Measurements from ENCODE around the gene CNTNAP2. TPM values are rescaled to one million over a fixed set of nuclear protein-coding genes. Genes with fewer than 3 reads are reported as not detected.

CNTNAP2 gene
- total and polyA plus RNA-seq, 2 of the 4 experiments (the other 2 are of a cell fraction), result not detected

- Histone ChIP-seq H2BK15ac (ENCODE audit: low read depth, low read length) (no peak overlapping the region), H3K23ac (ENCODE audit: low read depth, low read length) (no peak overlapping the region), H3K27ac (ENCODE audit: insufficient read depth, low read length) (no peak overlapping the region), H3K79me1 (ENCODE audit: low read depth in 1 of 2, low read length in 2 of 2) (no peaks in the 10 kb centered on the region), H3K4me3 (ENCODE audit: insufficient read depth, low read depth, low read length) (no peak overlapping the region), H3K4me2 (ENCODE audit: low read depth, low read length) (no peak overlapping the region), H4K20me1 (ENCODE audit: insufficient read depth, low read length) (no peaks in the 10 kb centered on the region), H2AK9ac (replicated peaks; ENCODE audit: low read depth, low read length, poor library complexity) (no peak overlapping the region), H3K18ac (ENCODE audit: low read depth, low read length) (no peak overlapping the region), H2BK5ac (ENCODE audit: low read depth, low read length, poor library complexity, severe bottlenecking) (no peak overlapping the region), H3K4me1 (ENCODE audit: control insufficient read depth, insufficient read depth, low read length) (no peaks in the 10 kb centered on the region), H3K4ac (ENCODE audit: low read depth, low read length) (no peak overlapping the region), H4K5ac (ENCODE audit: low read depth, low read length) (no peak overlapping the region), H4K8ac (ENCODE audit: low read depth in 2 of 2, low read length in 2 of 2) (no peak overlapping the region), H3K9me3 (ENCODE audit: control insufficient read depth, insufficient read depth, low read length) (peaks cover 17% of the 10 kb centered on the region), H3K56ac (ENCODE audit: extremely low read depth, insufficient read depth, low read length) (no peak overlapping the region), H2AFZ (replicated peaks; ENCODE audit: low read length, poor library complexity) (no peak overlapping the region), H2BK120ac (ENCODE audit: low read depth, low read length) (no peak overlapping the region), H3K27me3 (ENCODE audit: control insufficient read depth, insufficient read depth, low read length) (no peaks in the 10 kb centered on the region), H4K91ac (ENCODE audit: insufficient read depth, low read depth, low read length) (no peak overlapping the region), H3K9me1 (ENCODE audit: insufficient read depth, low read length) (no peaks in the 10 kb centered on the region), H3K14ac (replicated peaks; ENCODE audit: low read depth, low read length) (no peak overlapping the region), H3K36me3 (ENCODE audit: control insufficient read depth, insufficient read depth, low read length) (no peaks in the 10 kb centered on the region), H2BK20ac (ENCODE audit: low read depth, low read length) (no peak overlapping the region), H3K9ac (ENCODE audit: low read depth, low read length) (no peak overlapping the region), H2AK5ac (ENCODE audit: low read depth, low read length) (no peak overlapping the region)
- ChIA-PET CTCF (no interaction called here), POLR2A (ENCODE audit: unreplicated experiment) (no interaction called here)
- intact Hi-C loops (cut with micrococcal nuclease) (no loop called here), in situ Hi-C loops (cut with MboI; ENCODE audit: low sequenced_read_pairs) (no loop called here), dilution Hi-C loops (cut with HindIII; ENCODE audit: low sequenced_read_pairs, unreplicated experiment) (no loop called here)
- TF ChIP-seq NFE2L2 (IDR thresholded peaks at IDR 0.05; ENCODE audit: low read depth, low read length), result no peak
- TF ChIP-seq MXI1 (IDR thresholded peaks at IDR 0.05; ENCODE audit: borderline replicate concordance, low read depth, low read length), result no peak
- no peak for TF ChIP-seq MAZ (IDR thresholded peaks at IDR 0.05; ENCODE audit: borderline replicate concordance, low read depth, low read length)
- no peak for TF ChIP-seq CTCF (conservative IDR thresholded peaks at IDR 0.05; ENCODE audit: low read depth, low read length)
- TF ChIP-seq CHD1 (IDR thresholded peaks at IDR 0.05; ENCODE audit: low read depth, low read length), result no peak
- no peak for TF ChIP-seq MAFK (IDR thresholded peaks at IDR 0.05; ENCODE audit: low read depth, low read length)
- TF ChIP-seq POLR2A (IDR thresholded peaks at IDR 0.05; ENCODE audit: low read depth, low read length), result no peak
- no peak for TF ChIP-seq SMC3 (IDR thresholded peaks at IDR 0.05; ENCODE audit: low read depth, low read length)
- no TSS peak for BruUV-seq (replicated peaks)
- ATAC-seq (ENCODE audit: low read depth) (no peak), DNase-seq (no peak)
- WGBS, 2 experiments (ENCODE audit: extremely low coverage in 2 of 2, insufficient read length in 1 of 2), result no CpG with 5 or more reads among the region's 5 CpGs
Observed at GRCh38 chr7:148397985-148398384, 2281.4 kb downstream of the CNTNAP2 start.
